ENCODE measurements around the gene CDHR1.

CDHR1 gene

DNA sequence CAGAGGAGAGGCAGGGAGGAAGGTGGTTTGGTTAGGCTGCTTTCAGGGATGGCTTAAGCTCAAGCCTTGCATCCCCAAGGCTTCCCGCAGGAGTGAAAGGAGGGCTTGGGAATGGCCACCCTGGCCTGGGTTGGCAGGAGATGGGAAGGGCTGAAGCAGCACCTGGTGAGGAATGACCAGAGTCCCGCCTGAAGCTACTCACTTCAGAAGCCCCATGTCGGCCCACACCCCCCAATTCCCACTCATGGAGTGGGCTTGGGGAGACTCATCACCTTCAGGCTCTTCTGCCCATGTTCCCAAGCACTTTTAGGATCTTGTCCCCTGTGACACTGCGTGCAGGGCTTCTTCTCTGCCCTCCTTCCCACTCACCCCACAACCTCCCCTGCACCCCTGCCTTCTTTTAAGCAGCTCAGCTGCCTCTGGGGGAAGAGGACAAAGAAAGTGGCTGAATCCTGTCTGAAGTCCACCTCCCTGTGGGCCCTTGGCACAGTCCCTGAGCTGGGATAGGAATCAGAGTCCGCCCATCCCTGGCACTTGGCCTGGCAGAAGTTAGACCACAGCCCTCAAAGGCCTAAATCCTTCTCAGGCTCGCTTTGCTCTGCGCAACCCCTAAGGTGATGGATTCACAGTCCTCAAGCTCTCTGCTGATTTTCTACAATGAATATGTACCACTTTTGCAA lies 67.0 kb downstream of the CDHR1 start:
- no peak for DNase-seq (ENCODE audit: low read depth in 4 of 4, low spot score in 1 of 4)

DNA sequence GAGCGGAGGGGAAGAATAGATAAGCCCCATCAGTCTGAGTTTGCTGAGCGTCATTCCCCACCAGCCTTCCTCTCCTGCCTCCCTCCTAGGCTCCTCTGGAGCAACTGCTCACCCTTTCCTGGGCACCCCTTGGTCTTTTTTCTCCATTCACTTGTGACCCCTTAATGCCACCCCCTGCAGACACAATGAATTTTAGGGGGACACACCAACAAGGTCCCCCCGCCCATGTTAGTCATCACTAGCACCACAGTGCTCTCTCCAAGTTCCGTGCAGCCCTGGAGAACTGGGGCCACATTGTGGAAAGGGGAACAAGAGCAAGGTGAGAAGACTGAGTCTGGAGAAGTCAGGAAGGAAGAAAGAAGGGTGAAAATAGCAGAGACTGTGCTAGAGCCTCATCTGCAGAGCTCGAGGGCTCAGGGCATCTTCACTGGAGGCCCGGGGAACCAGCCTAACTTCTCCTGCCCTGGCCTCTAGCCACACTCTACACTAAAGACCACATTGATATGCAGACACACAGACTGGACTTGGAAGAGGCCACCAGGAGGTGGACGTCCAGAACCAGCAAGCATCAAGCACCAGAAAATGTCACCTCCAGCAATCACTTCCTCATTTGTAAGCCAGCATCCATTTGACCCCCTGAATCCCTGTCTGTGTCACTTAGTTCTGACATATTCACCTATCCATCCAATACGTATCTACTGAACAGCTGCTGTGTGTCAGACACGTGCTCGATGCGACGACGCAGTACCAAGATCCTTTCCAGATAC lies 68.0 kb downstream of the CDHR1 start:
- no peak for DNase-seq (ENCODE audit: low read depth in 4 of 4, low spot score in 1 of 4)

DNA sequence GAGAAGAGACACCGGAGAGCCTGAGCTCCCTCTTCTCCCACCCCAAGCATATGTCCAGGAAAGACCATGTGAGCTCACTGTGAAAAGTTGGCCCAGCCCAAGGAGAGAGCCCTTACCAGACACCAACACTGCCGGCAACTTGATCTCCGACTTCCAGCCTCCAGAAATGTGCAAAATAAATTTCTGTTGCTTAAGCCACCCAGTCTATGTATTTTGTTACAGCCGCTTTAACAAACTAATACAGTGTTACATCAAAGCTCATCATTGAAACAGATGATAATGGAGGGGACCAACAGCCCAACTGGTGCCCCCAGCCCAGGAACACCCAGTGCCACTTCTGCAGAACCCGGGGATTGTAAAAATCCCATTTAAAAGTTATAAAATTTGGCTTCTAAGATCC lies 69.4 kb downstream of the CDHR1 start:
- no peak for DNase-seq (ENCODE audit: low read depth in 4 of 4, low spot score in 1 of 4)

DNA sequence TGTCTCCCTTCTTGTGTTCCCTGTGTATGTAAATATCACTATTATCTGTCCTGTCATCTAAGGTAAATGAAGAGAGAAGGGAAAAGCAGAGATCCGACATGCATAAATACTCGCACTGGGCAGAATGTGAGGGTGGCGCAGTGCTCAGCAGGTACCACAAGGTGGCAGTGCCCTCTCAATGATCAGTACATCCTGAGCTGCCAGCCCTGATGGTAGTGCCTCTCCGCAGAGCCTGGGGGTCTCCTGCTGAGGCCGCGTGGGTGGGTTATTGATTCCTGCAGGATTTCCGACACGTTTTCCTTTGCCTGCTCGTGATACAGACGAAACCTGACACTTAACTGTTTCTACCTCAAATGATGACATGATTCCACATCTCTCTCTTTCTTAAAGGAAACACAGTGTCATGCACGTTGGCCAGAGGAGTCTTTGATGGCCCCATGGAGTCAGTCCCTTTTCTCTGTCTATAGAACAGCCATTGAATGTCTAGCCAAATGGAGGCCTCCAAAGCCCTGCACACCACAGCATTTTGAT lies 70.3 kb downstream of the CDHR1 start:
- peak; percentile 35 to 62 (median 56) for DNase-seq (ENCODE audit: low read depth in 4 of 4, low spot score in 1 of 4)

DNA sequence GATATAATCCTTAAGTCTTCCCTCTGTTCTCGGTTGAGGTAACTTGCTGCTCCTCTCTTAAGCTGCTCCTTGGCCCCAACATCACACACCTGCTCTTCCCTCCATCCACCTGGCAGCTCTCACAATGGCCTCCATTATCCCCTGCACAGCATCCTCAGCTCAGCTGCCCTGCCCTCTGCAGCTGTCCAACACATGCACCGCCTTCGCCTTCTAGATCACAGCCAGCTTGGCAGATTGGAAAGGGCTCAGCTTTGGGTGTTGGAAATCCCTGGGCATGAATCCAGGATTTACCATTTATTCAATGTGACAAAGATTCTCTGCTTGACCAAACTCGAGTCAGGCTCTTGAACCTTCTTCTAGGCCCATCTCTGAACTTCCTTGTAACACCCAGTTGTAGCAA lies 71.1 kb downstream of the CDHR1 start:
- no peak for DNase-seq (ENCODE audit: low read depth in 4 of 4, low spot score in 1 of 4)

DNA sequence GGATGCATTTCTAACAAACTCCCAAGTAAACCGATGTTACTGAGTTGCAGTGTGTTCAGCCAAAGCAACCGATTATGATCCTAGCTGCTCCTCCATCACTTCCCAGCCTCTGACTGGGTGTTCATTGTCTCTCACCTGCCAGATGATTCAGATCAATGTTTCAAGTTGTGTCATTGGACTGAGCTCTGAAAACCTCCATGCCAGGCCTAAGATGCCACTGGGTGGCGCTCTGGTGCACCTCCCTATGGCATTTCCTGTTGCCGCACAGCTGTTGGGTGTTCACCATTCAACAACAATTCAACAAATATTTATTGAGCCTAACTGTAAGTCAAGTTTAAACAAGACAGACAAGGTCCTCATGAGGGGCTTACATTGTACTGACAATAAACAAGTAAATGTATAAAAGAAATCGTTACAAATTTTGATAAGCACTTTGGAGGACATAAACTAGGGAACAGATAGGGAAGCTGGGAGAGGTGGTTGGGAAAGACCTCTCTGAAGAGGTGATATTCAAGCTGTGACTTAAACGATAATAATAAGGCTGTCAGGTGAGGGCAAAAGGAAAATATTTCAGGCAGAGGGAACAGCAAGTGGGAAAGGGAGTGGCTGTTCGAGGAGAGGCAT lies 73.3 kb downstream of the CDHR1 start:
- DNase-seq (ENCODE audit: low read depth in 4 of 4, low spot score in 1 of 4): peak; percentile 25 to 78 (median 50)

DNA sequence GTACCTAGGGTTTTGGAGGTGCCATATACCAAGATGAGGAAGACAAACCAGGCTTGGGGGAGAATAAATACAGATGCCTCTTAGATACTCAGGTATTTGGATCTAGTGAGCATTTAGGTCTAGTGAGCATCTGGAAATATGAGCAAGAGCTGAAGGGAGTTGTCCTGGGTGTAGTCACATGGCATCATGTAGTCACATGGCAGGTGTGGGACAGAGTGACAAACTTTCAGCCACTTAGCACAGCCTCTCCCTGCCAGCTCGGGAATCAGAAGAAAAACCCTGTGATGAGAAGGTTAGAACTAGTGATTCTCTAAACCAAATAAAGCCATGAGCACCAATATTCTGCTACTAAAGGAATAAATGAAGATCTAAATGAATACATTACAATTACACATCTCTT lies 74.8 kb downstream of the CDHR1 start:
- DNase-seq (ENCODE audit: low read depth in 4 of 4, low spot score in 1 of 4): no peak
